Esophagus muscularis mucosa (tissue), 3 donors: ENCODE measurements around the gene SLC22A6.

Source experiments
- POLR2A ChIP-seq: fragments of 450-650 bp; IDR thresholded peaks from one replicate; pipeline ENCODE4 v1.6.1; 2017; ENCODE audit warnings: antibody characterized with exemption, moderate library complexity, mild to moderate bottlenecking, low read depth
- TF ChIP-seq, protein P1 (sequence below), 3 experiments: fragments of 200-600 bp in 2 of 3; fragments of 450-650 bp in 1 of 3; sonication (generic) in 2 of 3; IDR thresholded peaks; one replicate each; pipeline ENCODE4 v1.5.1; 2017 to 2019; ENCODE audit warnings: antibody characterized with exemption in 3 of 3, mild to moderate bottlenecking in 2 of 3, moderate library complexity in 1 of 3

DNA sequence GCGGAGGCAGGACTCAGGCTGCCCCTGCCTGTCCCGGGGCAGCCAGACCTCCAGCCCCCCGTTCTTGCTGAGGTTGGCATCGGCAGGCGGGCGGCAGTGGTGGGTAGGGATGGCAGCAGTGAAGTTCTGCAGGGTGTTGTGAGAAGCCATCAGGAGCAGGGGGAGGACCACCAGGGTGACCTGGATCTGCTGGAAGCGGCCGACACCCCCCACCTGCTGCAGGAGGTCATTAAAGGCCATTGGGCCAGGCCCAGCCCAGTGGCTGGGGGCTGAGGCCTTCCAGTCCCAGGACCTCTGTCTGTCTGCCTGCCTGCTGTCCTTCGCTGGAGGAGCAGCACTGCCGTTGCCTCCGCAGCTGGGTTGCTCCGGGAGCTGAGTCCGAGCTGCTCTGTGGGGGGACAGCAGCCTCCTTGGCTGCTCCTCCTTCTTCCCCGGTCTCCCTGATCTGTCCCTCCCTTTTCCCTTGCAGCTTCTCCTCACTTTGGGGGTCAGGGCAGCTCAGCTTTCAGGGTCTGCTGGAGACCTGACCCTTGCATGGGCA is at the start of gene SLC22A6:
- TF ChIP-seq, protein P1, sequence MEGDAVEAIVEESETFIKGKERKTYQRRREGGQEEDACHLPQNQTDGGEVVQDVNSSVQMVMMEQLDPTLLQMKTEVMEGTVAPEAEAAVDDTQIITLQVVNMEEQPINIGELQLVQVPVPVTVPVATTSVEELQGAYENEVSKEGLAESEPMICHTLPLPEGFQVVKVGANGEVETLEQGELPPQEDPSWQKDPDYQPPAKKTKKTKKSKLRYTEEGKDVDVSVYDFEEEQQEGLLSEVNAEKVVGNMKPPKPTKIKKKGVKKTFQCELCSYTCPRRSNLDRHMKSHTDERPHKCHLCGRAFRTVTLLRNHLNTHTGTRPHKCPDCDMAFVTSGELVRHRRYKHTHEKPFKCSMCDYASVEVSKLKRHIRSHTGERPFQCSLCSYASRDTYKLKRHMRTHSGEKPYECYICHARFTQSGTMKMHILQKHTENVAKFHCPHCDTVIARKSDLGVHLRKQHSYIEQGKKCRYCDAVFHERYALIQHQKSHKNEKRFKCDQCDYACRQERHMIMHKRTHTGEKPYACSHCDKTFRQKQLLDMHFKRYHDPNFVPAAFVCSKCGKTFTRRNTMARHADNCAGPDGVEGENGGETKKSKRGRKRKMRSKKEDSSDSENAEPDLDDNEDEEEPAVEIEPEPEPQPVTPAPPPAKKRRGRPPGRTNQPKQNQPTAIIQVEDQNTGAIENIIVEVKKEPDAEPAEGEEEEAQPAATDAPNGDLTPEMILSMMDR (IDR thresholded peaks at IDR 0.05) = no peak
- TF ChIP-seq POLR2A = no peak
